Measurements from ENCODE around the gene CFAP77.

DNA sequence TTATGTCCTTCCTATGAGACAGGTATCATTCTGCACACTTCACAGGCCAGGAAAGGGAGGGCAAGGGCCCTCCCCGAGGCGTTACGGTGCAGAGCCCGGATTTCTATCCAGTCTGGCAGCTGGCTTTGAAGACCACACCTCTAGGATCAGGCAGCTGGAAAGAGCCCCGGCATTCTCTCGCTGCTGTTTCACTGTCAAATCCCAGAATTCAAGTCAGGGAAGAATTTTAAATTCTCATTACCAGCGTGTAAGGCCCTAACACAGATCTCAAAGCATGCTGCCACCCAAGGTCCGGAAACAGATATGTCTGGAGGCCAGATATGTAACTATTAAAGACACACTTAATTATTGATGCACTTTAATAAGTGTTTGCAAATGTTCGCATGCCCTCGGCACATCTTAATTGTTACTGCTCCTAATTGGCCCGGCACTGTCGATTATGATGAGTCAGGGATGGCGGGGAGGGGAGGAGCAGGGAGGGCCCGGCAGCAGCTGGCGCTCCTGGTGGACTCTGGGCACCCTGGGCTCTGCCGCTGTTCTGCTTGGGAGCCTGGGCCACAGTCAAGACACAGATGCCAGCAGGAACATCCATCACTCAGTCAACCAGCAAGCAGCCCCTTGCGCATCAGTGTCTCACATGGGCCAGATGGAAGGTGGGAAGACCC lies 96.1 kb downstream of the CFAP77 start:
- TF ChIP-seq, protein P1, sequence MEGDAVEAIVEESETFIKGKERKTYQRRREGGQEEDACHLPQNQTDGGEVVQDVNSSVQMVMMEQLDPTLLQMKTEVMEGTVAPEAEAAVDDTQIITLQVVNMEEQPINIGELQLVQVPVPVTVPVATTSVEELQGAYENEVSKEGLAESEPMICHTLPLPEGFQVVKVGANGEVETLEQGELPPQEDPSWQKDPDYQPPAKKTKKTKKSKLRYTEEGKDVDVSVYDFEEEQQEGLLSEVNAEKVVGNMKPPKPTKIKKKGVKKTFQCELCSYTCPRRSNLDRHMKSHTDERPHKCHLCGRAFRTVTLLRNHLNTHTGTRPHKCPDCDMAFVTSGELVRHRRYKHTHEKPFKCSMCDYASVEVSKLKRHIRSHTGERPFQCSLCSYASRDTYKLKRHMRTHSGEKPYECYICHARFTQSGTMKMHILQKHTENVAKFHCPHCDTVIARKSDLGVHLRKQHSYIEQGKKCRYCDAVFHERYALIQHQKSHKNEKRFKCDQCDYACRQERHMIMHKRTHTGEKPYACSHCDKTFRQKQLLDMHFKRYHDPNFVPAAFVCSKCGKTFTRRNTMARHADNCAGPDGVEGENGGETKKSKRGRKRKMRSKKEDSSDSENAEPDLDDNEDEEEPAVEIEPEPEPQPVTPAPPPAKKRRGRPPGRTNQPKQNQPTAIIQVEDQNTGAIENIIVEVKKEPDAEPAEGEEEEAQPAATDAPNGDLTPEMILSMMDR (conservative IDR thresholded peaks at IDR 0.05; ENCODE audit: low read depth, low read length), result no peak
- no peak for TF ChIP-seq EZH2 (IDR thresholded peaks at IDR 0.05; ENCODE audit: borderline replicate concordance, low read depth, low read length, poor library complexity, severe bottlenecking)

Measured in A673 (cell line).